ENCODE measurements around the gene USP6NL.

Gene USP6NL

DNA sequence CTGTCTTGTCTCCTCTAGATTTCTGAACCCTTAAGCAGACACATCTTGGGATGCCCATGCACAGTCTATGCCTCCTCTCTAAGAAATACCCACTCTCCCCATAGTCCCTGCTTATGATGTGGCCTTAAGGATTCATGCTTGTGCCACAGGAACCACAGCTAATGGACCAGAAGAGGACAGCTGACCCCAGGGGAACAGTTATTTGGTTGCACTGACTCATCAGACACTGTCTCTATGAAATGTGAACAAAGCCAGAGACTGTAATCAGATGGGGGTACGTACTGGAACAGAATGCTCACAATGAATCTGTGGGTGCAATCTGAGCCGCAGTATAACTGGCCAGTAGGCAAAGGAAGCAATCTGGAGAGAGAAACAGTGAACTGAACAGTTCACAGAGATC, 121.9 kb downstream of the USP6NL start:
- Histone ChIP-seq H3K4me2 (no peak overlapping the region), H4K20me1 (ENCODE audit: insufficient read depth) (no peaks in the 10 kb centered on the region), H3K4me3 (IDR thresholded peaks at IDR 0.05; ENCODE audit: insufficient read depth, low read depth, low read length) (no peak overlapping the region), H3K9ac (no peak overlapping the region), H3K36me3 (ENCODE audit: insufficient read depth) (no peaks in the 10 kb centered on the region), H3K4me1 (ENCODE audit: low read depth, poor library complexity, severe bottlenecking) (no peaks in the 10 kb centered on the region), H3K27me3 (ENCODE audit: insufficient read depth, low read depth) (no peaks in the 10 kb centered on the region), H2AFZ (ENCODE audit: low read depth) (no peak overlapping the region), H3K79me2 (ENCODE audit: insufficient read depth, low read depth) (no peaks in the 10 kb centered on the region), H3K27ac (no peak overlapping the region)
- TF ChIP-seq, protein P1, sequence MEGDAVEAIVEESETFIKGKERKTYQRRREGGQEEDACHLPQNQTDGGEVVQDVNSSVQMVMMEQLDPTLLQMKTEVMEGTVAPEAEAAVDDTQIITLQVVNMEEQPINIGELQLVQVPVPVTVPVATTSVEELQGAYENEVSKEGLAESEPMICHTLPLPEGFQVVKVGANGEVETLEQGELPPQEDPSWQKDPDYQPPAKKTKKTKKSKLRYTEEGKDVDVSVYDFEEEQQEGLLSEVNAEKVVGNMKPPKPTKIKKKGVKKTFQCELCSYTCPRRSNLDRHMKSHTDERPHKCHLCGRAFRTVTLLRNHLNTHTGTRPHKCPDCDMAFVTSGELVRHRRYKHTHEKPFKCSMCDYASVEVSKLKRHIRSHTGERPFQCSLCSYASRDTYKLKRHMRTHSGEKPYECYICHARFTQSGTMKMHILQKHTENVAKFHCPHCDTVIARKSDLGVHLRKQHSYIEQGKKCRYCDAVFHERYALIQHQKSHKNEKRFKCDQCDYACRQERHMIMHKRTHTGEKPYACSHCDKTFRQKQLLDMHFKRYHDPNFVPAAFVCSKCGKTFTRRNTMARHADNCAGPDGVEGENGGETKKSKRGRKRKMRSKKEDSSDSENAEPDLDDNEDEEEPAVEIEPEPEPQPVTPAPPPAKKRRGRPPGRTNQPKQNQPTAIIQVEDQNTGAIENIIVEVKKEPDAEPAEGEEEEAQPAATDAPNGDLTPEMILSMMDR (conservative IDR thresholded peaks at IDR 0.05; ENCODE audit: low read depth, low read length) = no peak

DNA sequence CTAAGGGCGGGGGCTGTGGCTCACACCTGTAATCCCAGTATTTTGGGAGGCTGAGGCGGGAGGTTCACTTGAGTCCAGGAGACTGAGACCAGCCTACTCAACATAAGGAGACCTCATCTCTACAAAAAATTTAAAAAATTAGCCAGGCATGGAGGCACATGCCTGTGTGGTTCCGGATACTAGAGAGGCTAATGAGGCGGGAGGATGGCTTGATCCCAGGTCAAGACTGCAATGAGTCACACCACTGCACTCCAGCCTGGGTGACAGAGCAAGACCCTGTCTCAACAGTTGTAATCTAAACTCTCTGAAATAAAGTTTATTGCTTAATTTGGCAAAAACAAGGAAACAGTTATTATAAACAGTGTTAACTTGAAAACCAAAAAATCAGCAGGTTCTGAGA, 123.3 kb downstream of the USP6NL start:
- no peaks in the 10 kb centered on the region for H3K36me3 ChIP-seq (ENCODE audit: insufficient read depth)
- no peak overlapping the region for H3K4me2 ChIP-seq
- H3K79me2 ChIP-seq (ENCODE audit: insufficient read depth, low read depth) = no peaks in the 10 kb centered on the region
- TF ChIP-seq, protein P1 (conservative IDR thresholded peaks at IDR 0.05; ENCODE audit: low read depth, low read length) = no peak
- no peak overlapping the region for H2AFZ ChIP-seq (ENCODE audit: low read depth)
- no peak overlapping the region for H3K9ac ChIP-seq
- no peaks in the 10 kb centered on the region for H3K27me3 ChIP-seq (ENCODE audit: insufficient read depth, low read depth)
- no peak overlapping the region for H3K4me3 ChIP-seq (IDR thresholded peaks at IDR 0.05; ENCODE audit: insufficient read depth, low read depth, low read length)
- H3K27ac ChIP-seq = no peak overlapping the region
- no peaks in the 10 kb centered on the region for H3K4me1 ChIP-seq (ENCODE audit: low read depth, poor library complexity, severe bottlenecking)
- H4K20me1 ChIP-seq (ENCODE audit: insufficient read depth) = no peaks in the 10 kb centered on the region

DNA sequence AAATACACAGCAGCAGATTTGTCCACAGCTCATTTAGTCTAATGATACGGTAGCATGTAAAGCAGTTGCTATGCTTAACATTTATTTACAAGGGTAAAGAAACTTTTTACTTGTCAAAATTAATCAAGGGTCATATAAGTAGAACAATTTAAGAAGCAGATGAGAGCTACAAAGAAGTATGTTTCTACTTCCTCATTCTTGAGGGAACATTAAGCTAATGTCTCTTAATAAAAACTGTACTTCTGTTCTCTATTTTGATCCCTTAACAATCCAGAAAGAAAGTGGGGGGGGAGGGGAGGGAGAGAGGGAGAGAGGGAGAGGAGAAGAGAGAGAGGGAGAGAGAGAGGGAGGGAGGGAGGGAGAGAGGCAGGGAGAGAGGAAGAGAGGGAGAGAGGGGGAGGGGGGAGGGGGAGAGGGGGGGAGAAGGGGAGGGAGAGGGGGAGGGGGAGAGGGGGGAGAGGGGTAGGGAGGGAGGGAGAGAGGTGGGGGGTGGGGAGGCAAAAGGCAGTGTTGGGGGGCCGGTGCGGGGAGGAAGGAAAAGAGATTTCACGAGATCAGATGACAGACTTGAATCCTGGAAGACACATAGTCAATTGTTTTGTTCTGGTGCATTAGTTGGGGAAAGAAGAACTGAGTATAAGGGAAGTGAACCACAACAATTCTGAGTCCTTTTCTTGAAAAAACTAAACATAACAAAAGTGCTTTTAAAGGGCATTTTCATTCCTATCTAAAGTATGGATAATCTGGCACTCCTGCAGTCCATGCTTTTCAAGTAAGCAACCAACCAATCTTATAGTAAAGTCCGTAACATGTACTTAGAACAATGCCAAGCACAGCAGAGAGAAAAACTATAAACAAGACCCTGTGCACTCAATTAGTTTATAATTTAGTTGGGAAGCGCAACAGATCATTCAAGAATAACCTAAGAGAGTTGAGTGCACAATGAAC, 128.0 kb downstream of the USP6NL start:
- no peak overlapping the region for H3K4me2 ChIP-seq
- no peak overlapping the region for H3K27ac ChIP-seq
- TF ChIP-seq, protein P1 (conservative IDR thresholded peaks at IDR 0.05; ENCODE audit: low read depth, low read length) = no peak
- no peaks in the 10 kb centered on the region for H3K79me2 ChIP-seq (ENCODE audit: insufficient read depth, low read depth)
- no peak overlapping the region for H3K9ac ChIP-seq
- H3K36me3 ChIP-seq (ENCODE audit: insufficient read depth) = no peaks in the 10 kb centered on the region
- no peaks in the 10 kb centered on the region for H4K20me1 ChIP-seq (ENCODE audit: insufficient read depth)
- H2AFZ ChIP-seq (ENCODE audit: low read depth) = no peak overlapping the region
- H3K27me3 ChIP-seq (ENCODE audit: insufficient read depth, low read depth) = no peaks in the 10 kb centered on the region
- H3K4me3 ChIP-seq (IDR thresholded peaks at IDR 0.05; ENCODE audit: insufficient read depth, low read depth, low read length) = no peak overlapping the region
- H3K4me1 ChIP-seq (ENCODE audit: low read depth, poor library complexity, severe bottlenecking) = no peaks in the 10 kb centered on the region

DNA sequence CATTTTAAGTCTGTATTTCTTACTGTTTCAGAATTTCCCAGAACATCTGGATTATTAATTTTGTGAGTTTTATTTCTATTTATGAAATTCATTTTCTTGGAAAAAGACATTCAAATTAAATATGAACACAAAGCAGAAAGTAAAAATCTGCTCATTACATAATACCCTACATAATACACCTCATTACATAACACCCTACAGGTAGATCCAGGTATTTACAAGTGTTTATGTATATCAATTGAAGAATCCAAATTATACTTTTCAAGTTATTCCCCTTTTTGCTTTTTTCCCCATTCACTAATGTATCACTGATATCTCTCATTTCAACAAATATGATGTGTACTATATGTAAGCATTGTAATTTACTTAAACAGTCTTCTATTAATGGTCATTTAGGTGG, 129.1 kb downstream of the USP6NL start:
- no peaks in the 10 kb centered on the region for H3K27me3 ChIP-seq (ENCODE audit: insufficient read depth, low read depth)
- no peaks in the 10 kb centered on the region for H3K79me2 ChIP-seq (ENCODE audit: insufficient read depth, low read depth)
- H3K27ac ChIP-seq = no peak overlapping the region
- no peaks in the 10 kb centered on the region for H3K4me1 ChIP-seq (ENCODE audit: low read depth, poor library complexity, severe bottlenecking)
- H4K20me1 ChIP-seq (ENCODE audit: insufficient read depth) = no peaks in the 10 kb centered on the region
- H3K36me3 ChIP-seq (ENCODE audit: insufficient read depth) = no peaks in the 10 kb centered on the region
- H2AFZ ChIP-seq (ENCODE audit: low read depth) = no peak overlapping the region
- H3K9ac ChIP-seq = no peak overlapping the region
- H3K4me2 ChIP-seq = no peak overlapping the region
- TF ChIP-seq, protein P1 (conservative IDR thresholded peaks at IDR 0.05; ENCODE audit: low read depth, low read length) = no peak
- no peak overlapping the region for H3K4me3 ChIP-seq (IDR thresholded peaks at IDR 0.05; ENCODE audit: insufficient read depth, low read depth, low read length)

Data from KMS-11 (cell line).